NCI-H2196 (cell line): Measurements from ENCODE around the gene HTT-AS.
A peak's percentile ranks its signal among the peaks of the same experiment; 100 is the strongest.

Source experiments
- DNase-seq: peaks from one replicate; lab custom pipeline; 2025; ENCODE audit not compliant: unreplicated experiment; lab: John Stamatoyannopoulos, UW

HTT-AS gene

DNA sequence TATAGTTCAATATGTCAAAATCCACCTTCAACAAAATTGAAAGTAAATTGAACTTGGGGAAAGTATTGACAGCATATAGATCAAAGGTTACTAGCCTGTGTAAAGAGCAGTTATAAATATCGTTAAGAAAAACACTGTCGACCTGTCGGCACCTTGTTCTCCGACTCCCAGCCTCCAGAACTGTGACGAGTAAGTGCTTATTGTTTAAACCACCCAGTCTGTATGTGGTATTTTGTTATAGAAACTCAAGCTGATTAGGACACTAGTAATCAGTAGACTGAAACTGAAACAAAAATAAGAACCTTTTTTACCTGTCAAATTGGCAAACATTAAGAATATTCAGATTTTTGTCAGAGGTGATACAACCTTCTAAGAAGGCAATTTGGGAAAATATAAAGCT, 17.1 kb upstream of the HTT-AS start:
- no peak for DNase-seq

DNA sequence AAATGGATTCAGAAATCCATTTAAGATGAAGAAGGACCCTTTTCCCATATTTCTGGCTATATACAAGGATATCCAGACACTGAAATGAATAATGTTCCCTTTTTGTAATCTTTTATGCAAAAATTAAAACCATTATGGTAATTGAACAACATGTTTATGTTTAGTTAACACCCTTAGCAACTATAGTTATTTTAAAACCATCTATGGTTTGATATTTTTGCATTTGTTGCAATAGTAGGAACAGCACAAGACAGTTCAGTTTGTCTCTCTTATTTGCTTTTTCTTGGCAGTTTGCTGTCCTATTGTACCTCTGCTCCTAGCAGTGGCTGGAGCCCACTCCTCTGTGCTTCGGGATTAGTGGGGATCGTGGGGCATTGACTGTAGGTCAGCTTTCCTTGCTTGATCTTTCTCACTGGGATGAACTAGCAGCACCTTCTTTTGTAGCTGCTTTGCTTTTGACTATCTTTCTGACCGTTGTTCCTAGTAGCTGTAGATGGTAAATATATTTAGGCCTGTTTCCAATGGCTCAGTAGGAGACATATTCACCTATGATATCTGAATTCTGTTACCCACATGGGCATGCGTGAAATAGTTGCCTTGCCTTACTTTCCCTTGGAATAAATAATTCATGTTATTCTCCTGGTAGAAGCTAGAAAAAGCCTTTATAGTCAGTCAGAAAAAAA, 12.9 kb upstream of the HTT-AS start:
- DNase-seq: no peak

DNA sequence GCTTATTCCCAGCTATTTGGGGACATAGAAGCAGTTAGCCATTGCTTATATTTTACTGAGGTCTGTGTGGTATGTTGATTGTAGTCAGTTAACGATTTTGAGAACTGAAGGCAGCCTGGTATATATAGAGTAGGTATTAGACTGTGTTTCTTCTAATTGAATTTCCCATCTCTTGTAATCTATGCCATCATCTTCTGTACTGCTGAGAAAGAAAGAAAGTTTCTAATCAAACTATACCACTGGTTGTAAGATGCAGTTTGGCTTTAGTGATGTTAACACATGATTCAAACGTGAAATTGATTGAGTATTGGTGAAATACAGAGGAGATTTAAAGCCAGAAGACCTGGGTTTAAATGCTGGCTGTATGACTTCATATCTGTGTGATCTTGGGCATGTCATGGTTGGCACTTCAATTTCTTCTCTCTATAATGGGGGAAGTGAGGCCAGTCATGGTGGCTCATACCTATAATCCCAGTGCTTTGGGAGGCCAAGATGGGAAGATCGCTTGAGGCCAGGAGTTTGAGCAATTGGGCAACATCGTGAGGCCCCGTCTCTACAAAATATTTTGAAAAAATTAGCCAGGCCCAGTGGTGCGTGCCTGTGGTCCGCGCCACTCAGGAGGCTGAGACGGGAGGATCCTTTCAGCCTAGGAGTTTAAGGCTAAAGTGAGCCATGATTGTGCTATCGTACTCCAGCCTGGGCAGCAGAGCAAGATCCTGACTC, 11.8 kb upstream of the HTT-AS start:
- no peak for DNase-seq

DNA sequence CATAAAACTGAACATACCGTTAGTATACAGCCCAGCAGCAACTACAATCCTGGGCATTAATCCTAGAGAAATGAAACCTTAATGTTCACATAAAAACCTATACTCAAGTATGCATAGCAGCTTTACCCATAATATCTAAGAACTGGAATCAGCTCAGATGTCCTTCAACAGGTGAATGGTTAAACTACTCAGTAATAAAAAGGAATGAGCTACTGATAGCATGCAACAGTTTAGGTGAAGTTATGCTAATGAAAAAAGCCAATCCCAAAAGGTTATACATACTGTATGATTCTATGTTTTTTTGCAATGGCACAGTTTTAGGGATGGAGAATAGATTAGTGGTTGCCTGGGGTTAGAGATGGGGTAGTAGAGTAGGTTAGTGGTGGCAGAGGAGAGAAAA, 9.4 kb upstream of the HTT-AS start:
- DNase-seq: no peak

DNA sequence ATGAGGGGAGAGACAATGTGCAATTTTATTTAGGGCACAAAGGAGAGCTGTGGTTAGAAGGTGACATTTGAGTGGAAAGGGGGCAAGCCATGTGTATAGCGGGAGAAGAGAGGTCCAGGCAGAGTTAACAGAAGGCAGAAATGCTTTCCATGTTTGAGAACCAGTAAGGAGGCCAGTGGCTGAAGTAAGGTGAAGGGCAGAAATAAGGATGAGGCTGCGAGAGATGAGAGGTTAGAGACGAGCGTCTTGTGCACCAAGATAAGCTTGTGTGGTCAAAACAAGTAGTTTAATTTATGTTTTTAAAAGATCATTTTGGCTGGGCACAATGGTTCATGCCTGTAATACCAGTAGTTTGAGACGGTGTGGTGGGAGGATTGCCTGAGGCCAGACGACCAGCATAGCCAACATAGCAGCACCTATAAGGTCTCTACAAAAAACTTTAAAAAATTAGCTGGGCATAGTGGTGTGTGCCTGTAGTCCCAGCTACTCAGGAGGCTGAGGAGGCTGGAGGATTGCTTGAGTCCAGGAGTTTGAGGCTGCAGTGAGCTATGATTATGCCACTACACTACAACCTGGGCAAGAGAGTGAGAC, 8.7 kb upstream of the HTT-AS start:
- DNase-seq: no peak

DNA sequence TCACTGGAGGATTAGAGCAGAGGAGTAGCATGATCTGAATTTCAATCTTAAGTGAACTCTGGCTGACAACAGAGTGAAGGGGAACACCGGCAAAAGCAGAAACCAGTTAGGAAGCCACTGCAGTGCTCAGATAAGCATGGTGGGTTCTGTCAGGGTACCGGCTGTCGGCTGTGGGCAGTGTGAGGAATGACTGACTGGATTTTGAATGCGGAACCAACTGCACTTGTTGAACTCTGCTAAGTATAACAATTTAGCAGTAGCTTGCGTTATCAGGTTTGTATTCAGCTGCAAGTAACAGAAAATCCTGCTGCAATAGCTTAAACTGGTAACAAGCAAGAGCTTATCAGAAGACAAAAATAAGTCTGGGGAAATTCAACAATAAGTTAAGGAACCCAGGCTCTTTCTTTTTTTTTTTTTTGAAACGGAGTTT, 5.4 kb upstream of the HTT-AS start:
- no peak for DNase-seq

DNA sequence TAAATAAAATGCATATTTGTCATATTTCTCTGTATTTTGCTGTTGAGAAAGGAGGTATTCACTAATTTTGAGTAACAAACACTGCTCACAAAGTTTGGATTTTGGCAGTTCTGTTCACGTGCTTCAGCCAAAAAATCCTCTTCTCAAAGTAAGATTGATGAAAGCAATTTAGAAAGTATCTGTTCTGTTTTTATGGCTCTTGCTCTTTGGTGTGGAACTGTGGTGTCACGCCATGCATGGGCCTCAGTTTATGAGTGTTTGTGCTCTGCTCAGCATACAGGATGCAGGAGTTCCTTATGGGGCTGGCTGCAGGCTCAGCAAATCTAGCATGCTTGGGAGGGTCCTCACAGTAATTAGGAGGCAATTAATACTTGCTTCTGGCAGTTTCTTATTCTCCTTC, 3.5 kb upstream of the HTT-AS start:
- DNase-seq: no peak

DNA sequence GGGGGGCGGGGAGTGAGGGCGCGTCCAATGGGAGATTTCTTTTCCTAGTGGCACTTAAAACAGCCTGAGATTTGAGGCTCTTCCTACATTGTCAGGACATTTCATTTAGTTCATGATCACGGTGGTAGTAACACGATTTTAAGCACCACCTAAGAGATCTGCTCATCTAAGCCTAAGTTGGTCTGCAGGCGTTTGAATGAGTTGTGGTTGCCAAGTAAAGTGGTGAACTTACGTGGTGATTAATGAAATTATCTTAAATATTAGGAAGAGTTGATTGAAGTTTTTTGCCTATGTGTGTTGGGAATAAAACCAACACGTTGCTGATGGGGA, 1.3 kb upstream of the HTT-AS start:
- no peak for DNase-seq

DNA sequence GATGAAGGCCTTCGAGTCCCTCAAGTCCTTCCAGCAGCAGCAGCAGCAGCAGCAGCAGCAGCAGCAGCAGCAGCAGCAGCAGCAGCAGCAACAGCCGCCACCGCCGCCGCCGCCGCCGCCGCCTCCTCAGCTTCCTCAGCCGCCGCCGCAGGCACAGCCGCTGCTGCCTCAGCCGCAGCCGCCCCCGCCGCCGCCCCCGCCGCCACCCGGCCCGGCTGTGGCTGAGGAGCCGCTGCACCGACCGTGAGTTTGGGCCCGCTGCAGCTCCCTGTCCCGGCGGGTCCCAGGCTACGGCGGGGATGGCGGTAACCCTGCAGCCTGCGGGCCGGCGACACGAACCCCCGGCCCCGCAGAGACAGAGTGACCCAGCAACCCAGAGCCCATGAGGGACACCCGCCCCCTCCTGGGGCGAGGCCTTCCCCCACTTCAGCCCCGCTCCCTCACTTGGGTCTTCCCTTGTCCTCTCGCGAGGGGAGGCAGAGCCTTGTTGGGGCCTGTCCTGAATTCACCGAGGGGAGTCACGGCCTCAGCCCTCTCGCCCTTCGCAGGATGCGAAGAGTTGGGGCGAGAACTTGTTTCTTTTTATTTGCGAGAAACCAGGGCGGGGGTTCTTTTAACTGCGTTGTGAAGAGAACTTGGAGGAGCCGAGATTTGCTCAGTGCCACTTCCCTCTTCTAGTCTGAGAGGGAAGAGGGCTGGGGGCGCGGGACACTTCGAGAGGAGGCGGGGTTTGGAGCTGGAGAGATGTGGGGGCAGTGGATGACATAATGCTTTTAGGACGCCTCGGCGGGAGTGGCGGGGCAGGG, 711 bp upstream of the HTT-AS start:
- peak; percentile 46 for DNase-seq

DNA sequence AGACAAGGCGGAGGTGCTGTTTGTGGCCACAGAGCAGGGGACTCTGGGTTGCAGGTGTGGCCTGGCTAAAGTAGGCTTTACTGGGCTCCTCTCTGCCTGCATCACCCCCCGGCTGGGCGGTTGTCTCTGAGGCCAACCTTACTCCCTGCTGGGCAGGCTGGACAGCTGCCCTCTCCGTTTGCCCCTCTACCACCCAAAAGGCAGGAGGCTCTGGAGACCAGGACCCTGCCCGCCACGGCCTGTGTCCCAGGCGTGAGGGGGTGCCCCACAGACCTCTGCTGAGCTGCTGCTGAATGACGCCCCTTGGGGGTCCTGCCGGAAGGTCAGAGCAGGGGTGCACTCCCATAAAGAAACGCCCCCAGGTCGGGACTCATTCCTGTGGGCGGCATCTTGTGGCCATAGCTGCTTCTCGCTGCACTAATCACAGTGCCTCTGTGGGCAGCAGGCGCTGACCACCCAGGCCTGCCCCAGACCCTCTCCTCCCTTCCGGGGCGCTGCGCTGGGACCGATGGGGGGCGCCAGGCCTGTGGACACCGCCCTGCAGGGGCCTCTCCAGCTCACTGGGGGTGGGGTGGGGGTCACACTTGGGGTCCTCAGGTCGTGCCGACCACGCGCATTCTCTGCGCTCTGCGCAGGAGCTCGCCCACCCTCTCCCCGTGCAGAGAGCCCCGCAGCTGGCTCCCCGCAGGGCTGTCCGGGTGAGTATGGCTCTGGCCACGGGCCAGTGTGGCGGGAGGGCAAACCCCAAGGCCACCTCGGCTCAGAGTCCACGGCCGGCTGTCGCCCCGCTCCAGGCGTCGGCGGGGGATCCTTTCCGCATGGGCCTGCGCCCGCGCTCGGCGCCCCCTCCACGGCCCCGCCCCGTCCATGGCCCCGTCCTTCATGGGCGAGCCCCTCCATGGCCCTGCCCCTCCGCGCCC, 920 bp downstream of the HTT-AS start:
- DNase-seq: no peak

DNA sequence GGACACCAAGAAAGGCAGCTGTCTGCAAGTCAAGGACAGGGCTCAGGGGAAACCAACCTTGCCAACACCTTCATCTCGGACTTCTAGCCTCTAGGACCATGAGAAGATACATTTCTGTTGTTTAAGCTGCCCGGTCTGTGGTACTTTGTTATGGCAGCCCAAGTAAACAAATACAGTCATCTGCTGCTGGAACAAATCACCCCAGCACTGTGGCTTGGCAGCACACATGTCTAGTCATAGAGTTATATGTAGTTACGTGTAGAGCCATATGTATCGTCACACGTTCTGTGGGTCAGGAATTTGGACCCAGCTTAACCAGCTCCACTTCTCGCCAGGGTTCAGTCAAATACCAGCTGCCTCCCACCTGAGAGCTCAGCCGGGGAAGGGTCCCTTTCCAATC, 2.5 kb downstream of the HTT-AS start:
- no peak for DNase-seq

DNA sequence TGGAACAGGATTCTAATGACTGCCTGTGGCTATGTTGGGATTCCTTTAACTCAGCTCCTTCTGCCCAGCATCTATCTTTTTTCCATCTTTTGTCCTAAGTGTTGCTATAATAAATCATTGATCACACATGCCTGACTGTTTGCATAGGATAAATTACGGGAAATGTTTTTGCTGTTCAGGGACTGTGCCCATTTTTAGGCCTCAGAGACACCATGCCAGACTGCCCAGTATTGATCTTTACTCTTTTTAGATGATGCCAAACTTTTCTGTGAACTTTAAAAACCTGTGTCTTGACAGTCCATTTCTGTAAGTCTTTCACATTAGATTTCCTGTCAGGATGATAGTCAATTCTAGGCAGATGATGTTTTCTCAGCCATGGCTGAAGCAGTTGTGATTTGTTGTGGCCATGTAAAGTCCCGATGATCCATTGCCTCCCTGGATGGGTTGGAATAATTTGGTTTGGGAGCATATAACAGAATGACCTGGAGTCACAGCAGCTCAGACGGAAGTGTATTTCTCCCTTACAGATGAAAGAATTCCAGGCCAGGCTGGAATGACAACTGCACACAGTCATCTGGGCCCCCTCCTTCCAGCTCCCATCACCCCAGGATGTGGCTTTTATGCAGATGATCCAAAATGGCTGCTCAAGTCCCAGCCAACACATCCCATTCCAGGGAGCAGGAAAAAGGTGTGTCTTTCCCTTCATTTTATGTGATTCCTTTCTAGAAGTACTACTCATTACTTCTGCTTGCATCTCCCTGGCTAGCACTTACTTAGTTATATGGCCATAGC, 3.4 kb downstream of the HTT-AS start:
- no peak for DNase-seq

DNA sequence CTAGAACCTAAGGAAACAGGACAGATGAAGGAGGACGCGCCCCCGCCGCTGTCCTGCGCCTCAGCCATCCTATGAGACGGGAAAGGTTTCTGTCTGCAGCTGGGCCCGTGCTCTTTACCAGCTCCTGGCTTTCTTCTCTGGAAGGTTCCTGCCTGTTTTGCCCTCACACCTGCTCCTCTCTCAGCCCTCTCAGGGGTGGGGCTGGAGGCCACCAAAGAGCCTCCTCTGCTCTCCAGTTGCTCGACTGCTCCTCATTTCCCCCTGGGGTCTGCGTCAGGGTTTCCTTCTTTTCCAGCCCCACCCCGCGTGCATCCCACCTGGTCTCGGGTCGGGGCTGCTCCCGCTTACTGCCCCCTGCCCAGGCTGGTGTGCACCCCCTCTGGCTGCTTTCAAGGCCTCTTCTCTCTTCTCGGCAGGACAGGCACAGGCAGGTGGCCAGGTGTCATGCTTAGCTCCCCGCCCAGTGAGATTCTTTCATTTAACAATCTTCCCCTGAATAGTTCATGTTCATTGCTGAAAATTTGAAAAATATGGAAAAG, 4.6 kb downstream of the HTT-AS start:
- DNase-seq: no peak

DNA sequence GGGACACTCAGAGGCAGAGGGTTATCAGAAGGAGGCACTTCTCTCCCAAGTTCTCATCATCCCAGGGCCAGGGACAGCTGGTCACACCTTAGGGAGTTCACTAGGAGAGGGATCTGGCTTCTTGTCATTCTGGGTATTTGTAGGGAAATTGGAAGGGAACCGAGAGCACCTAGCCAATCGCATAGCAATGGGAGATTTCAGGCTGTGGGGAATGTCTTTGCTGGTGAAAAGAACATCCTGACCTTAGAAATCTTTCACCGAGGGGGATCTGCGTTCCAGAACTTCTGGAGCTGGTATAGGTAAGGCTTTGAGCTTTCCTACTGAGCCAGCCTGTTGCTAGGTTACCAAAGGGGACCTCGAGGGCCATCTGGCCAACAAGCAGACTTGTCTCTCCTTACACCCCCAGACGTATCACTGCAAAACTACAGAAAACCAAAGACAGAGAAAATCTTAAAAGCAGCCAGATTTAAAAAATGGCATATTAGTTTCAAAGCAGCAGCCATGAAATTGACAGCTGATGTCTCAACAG, 6.8 kb downstream of the HTT-AS start:
- DNase-seq: no peak

DNA sequence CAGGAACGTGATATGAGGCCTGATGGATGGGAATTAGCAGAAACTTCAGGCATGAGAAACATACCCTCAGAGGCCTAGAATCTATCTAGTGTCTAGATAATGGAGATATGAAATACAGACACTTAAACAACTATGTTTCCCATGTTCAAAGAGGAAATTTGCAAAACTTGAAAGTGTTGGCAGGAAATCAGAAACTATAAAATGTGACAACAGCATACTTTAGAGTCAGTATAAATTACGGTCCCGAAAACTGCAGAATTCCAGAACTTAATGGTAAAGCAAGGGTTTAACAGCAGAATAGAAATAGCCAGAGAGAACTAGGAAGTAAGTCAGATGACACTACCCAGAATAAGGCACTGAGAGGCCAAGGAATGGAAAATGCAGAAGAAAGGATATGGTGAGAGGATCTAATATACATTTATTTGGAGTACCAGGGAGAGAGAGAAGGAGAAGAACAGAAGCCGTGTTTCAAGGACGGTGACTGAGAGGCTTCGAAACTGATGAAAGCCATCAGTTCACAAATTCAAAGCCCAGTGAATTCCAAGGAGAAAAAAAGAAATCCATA, 7.4 kb downstream of the HTT-AS start:
- no peak for DNase-seq

DNA sequence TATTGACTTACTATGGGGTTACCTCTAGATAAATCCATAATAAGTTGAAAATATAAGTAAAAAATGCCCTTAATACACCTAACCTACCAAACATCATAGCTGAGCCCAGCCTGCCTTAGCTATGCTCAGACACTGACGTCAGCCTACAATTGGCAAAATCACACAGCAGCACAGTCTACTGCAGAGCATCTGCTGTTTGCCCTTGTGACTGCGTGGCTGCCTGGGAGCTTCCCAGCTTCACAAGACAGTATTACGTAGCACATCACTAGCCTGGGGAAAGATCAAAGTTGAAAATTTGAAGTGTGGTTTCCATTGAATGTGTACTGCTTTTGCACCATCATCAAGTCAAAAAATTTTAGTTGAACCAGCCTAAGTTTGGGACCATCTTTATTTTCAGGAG, 8.8 kb downstream of the HTT-AS start:
- DNase-seq: no peak

DNA sequence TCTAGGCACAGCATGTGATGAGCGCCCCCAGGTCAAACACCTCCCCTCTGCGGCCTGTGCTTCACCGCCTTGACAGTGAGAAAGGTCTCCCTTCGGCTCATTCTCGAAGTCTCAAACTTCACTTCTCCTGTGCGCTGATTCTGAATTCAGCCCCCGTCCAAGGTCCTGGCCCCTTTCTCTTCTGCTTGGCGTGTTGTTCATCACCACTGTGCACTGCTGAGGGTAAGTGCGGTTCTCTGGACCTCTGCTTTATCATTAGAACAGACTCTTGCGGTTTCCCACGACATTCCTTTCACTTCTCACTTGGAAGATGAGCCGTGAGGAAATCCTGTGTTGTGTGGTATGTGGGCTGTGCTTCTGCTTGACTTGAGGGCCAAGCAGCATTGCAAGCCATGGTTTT, 11.9 kb downstream of the HTT-AS start:
- no peak for DNase-seq

DNA sequence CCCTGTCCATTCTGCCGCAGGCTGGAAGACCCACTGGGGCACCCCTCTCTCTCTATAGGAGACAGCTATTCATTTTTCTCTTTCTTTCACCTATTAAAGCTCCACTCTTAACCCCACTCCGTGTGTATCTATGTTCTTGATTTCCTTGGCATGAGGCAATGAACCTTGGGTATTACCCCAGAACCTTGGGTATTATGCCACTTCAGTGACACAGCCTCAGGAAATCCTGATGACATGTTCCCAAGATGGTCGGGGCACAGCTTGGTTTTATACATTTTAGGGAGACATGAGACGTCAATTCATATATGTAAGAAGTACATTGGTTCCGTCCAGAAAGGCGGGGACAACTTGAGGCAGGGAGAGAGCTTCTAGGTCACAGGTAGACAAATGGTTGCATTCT, 13.4 kb downstream of the HTT-AS start:
- DNase-seq: no peak

DNA sequence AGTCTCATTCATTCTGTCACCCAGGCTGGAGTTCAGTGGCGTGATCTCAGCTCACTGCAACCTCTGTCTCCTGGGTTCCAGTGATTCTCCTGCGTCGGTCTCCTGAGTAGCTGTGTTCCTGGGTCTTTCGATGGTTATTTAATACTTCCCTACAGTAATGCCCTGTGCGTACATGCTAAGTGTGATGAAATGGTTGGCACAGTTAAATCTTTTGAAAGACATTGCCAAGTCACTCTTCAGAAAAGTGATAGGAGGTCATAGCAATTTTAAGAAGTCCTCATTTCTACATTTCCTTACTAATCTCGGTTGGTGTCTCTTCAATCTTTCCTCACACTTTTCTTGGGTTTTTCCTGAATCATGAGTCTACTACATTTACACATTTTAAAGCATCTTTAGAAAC, 14.4 kb downstream of the HTT-AS start:
- no peak for DNase-seq
